Hematopoietic multipotent progenitor cell treated with erythropoietin and hydrocortisone succinate and interleukin-3 and kit ligand, for 6 days (in vitro differentiated cells): ENCODE results near the gene TOX3.

ENCODE experiments used
- DNase-seq: peaks from one replicate; pipeline ENCODE4 v3.0.0-alpha.2; 2015

Gene TOX3

GRCh38 chr16:52441886-52442285 is 105.1 kb downstream of the TOX3 start:
- no peak for DNase-seq

GRCh38 chr16:52440248-52440647 is 106.7 kb downstream of the TOX3 start:
- no peak for DNase-seq

DNA sequence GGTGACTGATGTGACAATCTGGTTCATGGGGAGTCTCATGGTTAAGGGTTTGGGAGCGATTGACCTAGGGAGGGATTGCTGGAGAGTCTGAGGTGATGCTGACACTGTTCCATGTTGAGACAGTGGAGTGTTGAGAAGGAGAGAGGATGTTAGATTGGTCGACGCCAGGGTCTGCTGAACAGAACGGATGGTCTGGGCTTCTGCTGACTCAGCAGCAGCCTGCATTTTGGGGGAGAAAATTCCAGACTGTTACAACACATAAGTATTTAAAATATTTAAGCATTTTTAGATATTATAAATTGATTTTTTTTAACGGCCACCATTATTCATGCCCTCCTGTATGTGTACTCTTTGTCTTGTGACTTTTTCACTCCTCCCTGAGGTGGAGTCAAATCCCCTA is 107.2 kb downstream of the TOX3 start:
- no peak for DNase-seq

GRCh38 chr16:52439171-52439701 is 107.7 kb downstream of the TOX3 start:
- DNase-seq, result no peak

DNA sequence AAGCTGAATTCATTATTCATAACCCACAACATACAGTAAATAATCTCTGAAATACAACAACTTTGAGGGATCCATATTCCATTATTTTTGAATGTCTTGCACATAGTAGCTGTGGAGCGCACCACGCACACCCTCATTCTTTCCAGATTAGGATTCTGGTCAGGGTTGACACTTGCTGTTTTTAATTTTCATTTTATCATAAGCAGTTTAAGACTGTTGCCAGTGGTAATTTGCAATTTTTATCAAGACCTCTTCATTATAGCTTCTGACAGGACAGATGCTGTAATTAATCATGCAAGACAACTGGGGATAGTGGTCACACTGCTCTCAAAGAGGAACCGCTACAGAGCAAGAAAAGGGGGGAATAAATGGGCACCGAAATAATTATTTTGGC is 109.7 kb downstream of the TOX3 start:
- DNase-seq, result no peak

- no peak for DNase-seq
Observed at GRCh38 chr16:52436339-52437276, 110.3 kb downstream of the TOX3 start.

DNA sequence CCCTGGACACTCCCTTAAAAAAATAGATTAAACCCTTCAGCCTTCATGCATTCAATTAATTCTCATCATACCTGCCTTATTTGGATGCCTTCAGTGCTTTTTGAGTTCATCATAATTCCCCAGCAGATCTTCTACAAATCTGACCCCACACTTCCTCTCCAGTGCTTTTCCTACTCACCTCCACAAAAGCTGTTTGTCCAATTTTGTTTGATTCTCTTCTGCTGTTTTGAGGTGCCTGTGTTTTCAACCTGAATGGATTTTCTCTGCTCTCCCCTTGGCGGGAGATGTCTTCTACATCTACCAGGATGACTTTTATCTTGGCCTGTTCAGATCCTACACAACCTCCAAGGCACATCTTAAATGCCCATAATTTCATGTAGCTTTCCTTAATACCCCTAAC is 112.7 kb downstream of the TOX3 start:
- DNase-seq, result no peak

GRCh38 chr16:52433643-52434042 is 113.3 kb downstream of the TOX3 start:
- DNase-seq, result no peak

GRCh38 chr16:52424591-52424990 is 122.4 kb downstream of the TOX3 start:
- DNase-seq, result no peak

GRCh38 chr16:52422307-52422706 is 124.6 kb downstream of the TOX3 start:
- no peak for DNase-seq

DNA sequence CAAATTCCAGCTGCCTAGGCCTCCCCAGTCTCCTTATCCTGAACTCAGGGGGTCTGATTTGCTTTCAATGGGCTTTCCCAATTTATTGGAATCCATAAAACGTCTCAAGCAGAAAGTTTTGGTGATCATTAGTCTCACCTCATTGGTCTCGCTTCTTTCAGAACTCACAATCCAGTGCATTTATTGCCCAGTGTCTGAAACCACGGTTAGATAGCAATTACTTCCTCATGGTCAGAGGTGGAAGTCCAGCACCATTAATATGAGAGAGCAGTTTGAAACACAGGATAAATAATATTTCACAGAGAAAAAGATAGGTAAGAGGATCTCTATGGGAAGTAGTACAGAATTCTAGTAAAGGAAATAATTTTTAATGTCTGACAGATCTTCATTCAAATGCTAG is 128.7 kb downstream of the TOX3 start:
- DNase-seq, result no peak

DNA sequence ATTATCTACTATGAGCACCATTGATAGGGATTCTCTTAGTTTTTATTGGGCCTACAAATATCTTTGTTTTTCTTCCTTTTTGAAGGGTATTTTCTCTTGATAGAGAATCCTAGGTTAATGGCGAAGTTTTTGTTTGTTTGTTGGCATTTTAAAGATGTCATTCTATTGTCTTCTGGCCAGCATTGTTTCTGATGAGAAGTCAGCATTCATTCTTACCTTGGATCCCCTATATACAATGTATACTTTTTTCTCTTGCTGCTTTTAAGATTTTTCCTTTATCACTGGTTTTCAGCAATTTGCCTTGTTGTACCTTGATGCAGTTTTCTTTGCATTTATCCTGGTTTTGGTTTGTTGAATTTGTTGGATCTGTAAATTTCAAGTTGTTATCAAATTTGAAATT is 130.1 kb downstream of the TOX3 start:
- no peak for DNase-seq

DNA sequence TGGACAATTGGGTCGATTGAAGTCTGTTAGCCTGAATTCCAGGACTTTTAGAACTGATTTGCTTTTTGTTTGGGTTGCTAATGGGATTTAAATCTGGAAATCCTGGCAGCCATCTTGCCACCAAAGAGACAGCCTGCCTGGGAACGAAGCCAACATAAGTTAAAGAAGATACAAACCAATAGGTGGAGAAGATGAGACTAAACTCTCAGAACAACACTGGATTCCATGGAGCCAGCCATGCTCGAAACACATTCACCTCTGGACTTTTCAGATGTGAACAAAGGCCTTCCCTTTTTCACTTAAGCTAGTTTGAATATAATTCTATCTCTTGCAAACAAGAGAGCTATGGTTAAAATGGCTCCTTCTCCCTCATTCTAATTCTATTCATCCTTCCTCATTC is 135.9 kb downstream of the TOX3 start:
- no peak for DNase-seq

GRCh38 chr16:52408191-52408845 is 138.6 kb downstream of the TOX3 start:
- DNase-seq, result no peak

- no peak for DNase-seq
Observed at GRCh38 chr16:52407778-52408177, 139.2 kb downstream of the TOX3 start.

GRCh38 chr16:52405441-52405840 is 141.5 kb downstream of the TOX3 start:
- DNase-seq, result no peak

DNA sequence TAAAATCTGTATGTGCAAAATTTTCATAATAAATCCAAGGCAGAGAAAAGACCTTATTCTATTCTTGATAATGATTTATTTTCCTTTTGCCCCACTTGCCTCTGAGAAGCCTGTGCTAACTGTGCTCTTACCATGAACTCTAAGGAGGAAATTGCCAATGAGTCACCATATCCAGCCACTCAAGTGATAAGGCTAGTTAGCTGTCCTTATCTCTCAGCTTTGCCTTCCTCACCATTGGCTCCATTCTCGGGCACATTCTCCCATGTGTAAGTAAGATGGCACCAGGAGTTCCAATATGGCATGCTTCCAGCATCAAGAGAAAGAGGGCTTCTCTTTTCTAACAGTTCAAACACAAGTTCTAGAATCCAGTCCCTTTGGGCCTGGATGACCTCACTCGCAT is 142.4 kb downstream of the TOX3 start:
- DNase-seq, result no peak

GRCh38 chr16:52399116-52399515 is 147.8 kb downstream of the TOX3 start:
- no peak for DNase-seq

GRCh38 chr16:52398491-52398960 is 148.4 kb downstream of the TOX3 start:
- no peak for DNase-seq

DNA sequence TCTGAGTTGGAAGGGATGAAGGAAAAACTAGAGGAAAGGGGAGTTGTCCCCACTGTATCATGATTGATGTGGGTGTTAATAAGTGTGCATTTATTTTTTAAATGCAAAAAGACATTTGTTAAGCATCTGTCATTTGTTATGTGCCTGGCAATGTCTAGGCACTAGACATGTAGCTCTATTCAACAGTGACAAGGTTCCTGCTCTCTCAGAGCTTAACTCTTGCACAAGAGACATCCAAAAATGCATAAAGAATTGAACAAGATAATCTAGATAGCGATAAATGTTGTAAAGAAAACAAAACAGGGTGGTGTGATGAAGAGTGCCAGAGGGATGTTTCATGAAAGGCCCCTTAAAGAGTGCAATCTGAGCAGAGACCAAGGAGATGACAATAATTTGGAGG is 148.9 kb downstream of the TOX3 start:
- DNase-seq, result no peak

DNA sequence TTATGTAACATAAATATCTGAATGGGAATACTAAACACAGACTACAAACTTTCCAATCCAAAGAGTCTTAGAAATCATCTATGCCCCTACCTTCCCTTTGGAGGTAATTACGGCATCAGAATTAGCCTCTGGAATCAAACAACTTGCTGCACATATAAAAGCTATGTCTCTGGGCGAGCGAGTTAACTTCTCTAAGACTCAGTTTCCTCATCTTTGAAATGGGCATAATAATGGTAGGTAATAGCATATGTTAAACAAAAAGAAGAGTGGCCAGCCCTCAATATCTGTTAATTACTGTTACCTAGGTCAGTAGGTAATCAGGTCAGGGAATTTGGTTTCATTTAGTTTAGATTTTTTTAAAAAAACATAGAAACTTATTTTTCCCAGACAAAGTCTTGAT is 153.5 kb downstream of the TOX3 start:
- DNase-seq, result no peak

DNA sequence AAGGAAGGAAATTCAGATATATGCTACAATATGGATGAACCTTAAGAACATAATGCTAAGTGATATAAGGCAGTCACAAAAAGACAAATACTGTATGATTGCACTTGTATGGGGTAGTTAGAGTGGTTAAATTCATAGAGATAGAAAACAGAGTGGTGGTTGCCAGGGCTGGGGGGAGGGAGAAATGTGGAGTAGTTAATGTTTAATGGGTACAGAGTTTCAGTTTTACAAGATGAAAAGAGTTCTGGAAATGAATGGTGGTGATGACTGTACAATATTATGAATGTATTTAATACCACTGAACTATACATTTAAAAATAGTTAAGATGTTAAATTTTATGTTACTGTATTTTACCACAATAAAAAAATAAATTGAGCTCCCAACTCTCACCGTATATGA is 157.9 kb downstream of the TOX3 start:
- no peak for DNase-seq
